CD4-positive, alpha-beta T cell treated with Interleukin-15 for 1 hour (primary cell): ENCODE results near the gene ZNF280B.
"Not testable (repeated sequence)": the region's sequence is repeated elsewhere in the genome, so short reads cannot be mapped to it uniquely, and the experiment has no call there.

Source experiments
- DNase-seq: peaks from one replicate; pipeline ENCODE4 v3.0.0-alpha.2; 2020

Gene ZNF280B

DNA sequence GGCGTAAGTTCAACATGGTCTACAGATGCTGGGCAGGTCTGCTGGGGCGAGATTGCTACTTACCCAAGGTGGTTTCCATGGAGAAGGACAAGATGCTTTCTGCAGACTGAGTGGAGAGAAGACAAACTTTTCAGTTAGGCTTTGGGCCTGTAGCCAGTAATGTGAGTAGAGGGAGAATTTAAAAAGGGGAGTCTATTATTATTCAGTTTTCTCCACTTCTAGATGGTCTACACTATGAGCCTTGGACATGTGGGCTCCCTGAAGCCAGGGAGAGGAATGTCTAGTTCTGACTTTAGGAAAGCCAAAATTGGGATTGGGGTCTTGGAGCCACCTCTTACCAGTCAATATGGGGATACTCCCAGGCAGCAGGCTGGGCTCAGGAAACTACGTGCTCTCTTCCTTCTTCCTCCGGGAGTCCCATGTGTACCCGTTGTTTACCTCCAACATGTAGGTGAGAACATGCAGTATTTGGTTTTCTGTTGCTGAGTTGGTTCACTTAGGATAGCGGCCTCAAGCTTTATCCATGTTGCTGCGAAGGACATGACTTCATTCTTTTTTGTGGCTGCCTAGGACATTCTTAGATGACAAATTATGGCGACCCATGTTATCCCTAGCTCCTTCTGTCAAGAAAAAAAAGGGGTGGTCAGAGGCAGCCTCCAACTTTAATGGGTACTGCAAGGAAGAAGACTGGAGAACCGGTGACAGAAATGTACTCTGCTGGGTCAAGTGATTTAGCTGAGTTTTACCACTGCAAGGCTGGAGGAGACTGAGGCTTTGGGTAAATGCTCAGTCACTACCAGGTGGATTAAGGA is 26.3 kb upstream of the ZNF280B start:
- DNase-seq, result no peak

DNA sequence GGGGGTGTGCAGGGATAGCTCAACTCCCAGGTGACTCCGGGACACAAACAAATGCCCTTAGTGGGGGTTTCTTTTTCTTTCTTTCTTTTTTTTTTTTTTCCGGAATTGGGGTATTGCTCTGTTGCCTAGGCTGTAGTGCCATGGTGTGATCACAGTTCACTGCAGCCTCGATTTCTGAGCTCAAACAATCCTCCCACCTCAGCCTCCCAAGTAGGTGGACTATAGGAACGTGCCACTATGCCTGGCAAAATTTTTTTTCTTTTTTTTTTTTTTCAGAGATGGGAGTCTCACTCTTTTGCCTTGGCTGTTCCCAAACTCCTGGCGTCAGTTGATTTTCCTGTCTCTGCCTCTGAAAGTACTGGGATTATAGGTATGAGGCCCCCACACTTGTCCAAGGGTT is 25.3 kb upstream of the ZNF280B start:
- no peak for DNase-seq

GRCh38 chr22:22533417-22533816 is 24.9 kb upstream of the ZNF280B start:
- DNase-seq, result no peak

DNA sequence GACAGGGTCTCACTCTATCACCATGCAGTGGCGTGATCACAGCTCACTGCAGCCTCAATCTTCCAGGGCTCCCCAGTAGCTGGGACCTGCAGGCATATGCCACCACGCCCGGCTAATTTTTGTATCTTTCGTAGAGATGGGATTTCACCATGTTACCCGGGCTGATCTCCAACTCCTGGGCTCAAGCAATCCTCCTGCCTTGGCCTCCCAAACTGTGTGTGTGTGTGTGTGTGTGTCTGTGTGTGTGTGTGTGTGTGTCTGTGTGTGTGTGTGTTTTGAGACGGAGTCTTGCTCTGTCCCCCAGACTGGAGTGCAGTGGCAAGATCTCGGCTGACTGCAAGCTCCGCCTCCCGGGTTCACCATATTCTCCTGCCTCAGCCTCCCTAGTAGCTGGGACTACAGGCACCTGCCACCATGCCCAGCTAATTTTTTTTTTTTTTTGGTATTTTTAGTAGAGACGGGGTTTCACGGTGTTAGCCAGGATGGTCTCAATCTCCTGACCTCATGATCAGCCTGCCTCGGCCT is 24.1 kb upstream of the ZNF280B start:
- DNase-seq, result not testable (repeated sequence)

- DNase-seq, result no peak
Observed at GRCh38 chr22:22531770-22532546, 23.4 kb upstream of the ZNF280B start.

- no peak for DNase-seq
Observed at GRCh38 chr22:22528780-22529179, 20.2 kb upstream of the ZNF280B start.

DNA sequence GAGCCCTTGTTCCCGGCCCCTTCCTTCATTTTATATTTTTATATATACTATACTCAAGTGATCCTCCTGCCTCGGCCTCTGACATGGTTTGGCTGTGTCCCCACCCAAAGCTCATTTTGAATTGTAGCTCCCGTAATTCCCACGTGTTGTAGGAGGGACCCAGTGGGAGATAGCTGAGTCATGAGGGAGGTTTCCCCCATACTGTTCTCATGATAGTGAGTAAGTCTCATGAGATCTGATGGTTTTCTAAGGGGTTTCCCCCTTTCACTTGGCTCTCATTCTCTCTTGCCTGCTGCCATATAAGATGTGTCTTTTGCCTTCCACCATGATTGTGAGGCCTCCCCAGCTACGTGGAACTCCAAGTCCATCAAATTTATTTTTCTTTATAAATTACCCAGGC is 18.8 kb upstream of the ZNF280B start:
- DNase-seq, result no peak

GRCh38 chr22:22526125-22526912 is 17.8 kb upstream of the ZNF280B start:
- no peak for DNase-seq

DNA sequence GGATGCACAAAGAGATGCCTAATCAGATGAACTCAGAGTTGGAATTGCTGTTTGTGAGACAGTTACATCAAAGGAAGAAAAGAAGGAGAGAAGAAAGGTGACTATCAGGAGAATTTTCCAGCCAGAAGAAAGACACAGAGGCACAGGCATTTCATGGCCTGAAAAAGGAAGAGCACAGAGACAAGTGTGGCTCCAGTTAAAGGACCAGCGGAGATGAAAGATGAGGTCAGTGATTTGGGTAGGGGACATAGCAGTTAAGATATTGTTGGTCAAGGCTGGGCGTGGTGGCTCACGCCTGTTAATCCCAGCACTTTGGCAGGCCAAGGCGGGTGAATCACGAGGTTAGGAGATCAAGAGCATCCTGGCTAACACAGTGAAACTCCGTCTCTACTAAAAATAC is 15.0 kb upstream of the ZNF280B start:
- DNase-seq, result no peak

DNA sequence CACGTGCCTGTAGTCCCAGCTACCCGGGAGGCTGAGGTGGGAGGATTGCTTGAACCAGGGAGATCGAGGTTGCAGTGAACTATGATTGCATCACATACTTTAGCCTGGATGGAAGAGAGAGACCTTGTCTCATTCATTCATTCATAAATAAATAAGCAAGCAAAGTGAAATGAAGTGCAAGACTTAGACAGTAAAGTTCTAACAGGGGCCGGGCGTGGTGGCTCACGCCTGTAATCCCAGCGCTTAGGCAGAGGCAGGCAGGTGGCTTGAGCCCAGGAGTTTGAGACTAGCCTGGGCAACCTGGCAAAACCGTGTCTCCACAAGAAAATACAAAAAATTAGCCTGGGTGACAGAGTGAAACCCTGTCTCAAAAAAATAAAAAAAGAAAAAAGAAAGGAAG is 13.1 kb upstream of the ZNF280B start:
- DNase-seq, result no peak

GRCh38 chr22:22520667-22521602 is 12.4 kb upstream of the ZNF280B start:
- no peak for DNase-seq

GRCh38 chr22:22520020-22520656 is 11.6 kb upstream of the ZNF280B start, which contains the start of gene ZNF280A:
Gene ZNF280A, minus strand, starts transcription at chr22:22520270. Its CDS starts 4,640 bp downstream, at chr22:22515630.
- DNase-seq, result no peak

- no peak for DNase-seq
Observed at GRCh38 chr22:22519591-22519990, 11.0 kb upstream of the ZNF280B start.

DNA sequence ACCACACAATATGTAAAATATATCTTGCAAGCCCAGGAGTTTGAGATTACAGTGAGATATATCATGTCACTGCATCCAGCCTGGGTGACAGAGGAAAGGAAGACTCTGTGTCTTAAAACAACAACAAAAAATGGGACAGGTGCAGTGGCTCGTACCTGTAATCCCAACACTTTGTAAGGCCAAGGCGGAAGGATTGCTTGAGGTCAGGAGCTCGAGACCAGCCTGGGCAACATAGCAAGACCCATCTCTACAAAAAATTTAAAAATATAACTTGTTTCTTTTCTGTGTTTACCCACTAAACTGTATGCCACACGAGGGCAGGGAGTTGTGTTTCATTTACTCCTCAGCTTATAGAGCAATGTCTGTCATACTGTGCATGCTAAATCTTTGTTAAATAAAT is 8.4 kb upstream of the ZNF280B start:
- no peak for DNase-seq

- DNase-seq, result no peak
Observed at GRCh38 chr22:22515890-22516289, 7.3 kb upstream of the ZNF280B start.

DNA sequence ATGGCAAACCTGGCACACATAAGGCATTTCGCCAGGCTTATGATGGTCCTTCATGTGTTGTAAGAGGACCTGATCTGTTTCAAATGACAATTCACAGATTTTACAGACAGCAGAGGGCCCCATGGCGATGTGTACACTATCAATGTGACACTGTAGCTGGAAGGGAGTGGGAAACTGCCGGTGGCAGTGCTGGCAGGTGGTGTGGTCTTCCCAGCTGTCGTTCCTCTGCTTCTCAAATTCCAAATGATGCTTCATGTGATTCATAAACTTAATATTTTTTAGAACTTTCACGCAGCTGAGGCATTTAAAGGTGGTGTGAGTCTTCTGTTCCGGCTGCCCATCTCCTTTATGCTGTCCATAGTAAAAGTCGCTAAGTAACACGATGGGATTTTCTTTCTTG is 5.9 kb upstream of the ZNF280B start:
- DNase-seq, result not testable (repeated sequence)

DNA sequence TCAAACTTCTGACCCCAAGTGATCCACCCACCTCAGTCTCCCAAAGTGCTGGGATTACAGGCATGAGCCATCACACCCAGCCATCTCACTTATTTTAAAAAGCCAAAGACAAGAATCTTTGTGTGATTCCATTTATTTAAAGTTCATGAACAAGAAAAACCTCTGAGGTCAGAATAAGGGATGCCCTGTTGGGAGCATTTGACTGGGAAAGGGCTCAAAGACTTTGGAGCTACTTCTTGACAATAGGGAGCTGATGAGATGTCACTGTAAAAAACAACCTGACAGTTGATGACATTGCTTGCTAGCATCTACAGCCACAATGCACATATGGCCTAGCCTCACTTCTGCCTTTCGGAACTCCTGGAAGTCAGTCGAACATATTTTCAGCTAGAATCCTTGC is 5.1 kb upstream of the ZNF280B start:
- no peak for DNase-seq

GRCh38 chr22:22512951-22513350 is 4.4 kb upstream of the ZNF280B start:
- DNase-seq, result no peak

DNA sequence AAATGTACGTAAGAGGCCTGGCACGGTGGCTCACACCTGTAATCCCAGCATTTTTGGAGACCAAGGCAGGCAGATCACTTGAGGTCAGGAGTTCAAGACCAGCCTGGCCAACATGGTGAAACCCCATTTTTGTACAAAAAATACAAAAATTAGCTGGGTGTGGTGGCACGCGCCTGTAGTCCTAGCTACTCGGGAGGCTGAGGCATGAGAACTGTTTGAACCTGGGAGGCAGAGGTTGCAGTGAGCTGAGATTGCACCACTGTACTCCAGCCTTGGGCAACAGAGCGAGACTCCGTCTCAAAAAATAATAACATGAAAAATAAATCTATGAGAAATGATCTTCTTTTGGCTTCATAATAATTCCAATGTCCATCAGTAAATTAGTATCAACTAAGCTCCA is 2.3 kb upstream of the ZNF280B start:
- not testable (repeated sequence) for DNase-seq

GRCh38 chr22:22509912-22510311 is 1.4 kb upstream of the ZNF280B start:
- DNase-seq, result not testable (repeated sequence)

- DNase-seq, result no peak
Observed at GRCh38 chr22:22507743-22508273, 734 bp downstream of the ZNF280B start.
